Keratinocyte (primary cell): Measurements from ENCODE around the gene SHROOM3. TPM values are rescaled to one million over a fixed set of nuclear protein-coding genes. Genes with fewer than 3 reads are reported as not detected.

Experiments
- DNase-seq: peaks from one replicate; pipeline ENCODE4 v3.0.0-alpha.2; 2011; ENCODE audit warnings: low read depth, missing footprints, low spot score
- FAIRE-seq: peaks from 2 replicates; lab custom pipeline; 2011; peaks lifted over from hg19 to GRCh38; lab: Jason Lieb, UNC
- H2AFZ ChIP-seq: 2 replicates; pipeline ENCODE4 v1.6.0; 2012; ENCODE audit warnings: low read length, control low read depth, inconsistent platforms; ENCODE audit not compliant: control insufficient read depth
- H3K27ac ChIP-seq: 2 replicates; pipeline ENCODE4 v1.5.1; 2011; ENCODE audit warnings: low read length; ENCODE audit not compliant: control insufficient read depth, insufficient read depth
- H3K27me3 ChIP-seq: 3 replicates; pipeline ENCODE4 v1.6.0; 2011; ENCODE audit warnings: low read length; ENCODE audit not compliant: control insufficient read depth, insufficient read depth; ENCODE audit errors: extremely low read depth
- H3K36me3 ChIP-seq, 2 experiments: 2 replicates in 1 of 2; 3 replicates in 1 of 2; pipeline ENCODE4 v1.5.1; 2011; ENCODE audit warnings: low read length in 2 of 2, mild to moderate bottlenecking in 1 of 2; ENCODE audit not compliant: control insufficient read depth in 2 of 2, insufficient read depth in 2 of 2; ENCODE audit errors: extremely low read depth in 1 of 2
- H3K4me1 ChIP-seq: 3 replicates; pipeline ENCODE4 v1.5.1; 2011; ENCODE audit warnings: low read length; ENCODE audit not compliant: control insufficient read depth, insufficient read depth; ENCODE audit errors: extremely low read depth
- H3K4me2 ChIP-seq: 3 replicates; pipeline ENCODE4 v1.6.0; 2011; ENCODE audit warnings: low read depth, low read length; ENCODE audit not compliant: control insufficient read depth, insufficient read depth; ENCODE audit errors: extremely low read depth
- H3K4me3 ChIP-seq, 3 experiments: fragments of 200-600 bp in 1 of 3; sonication (generic) in 1 of 3; 2 replicates in 2 of 3; 3 replicates in 1 of 3; pipeline ENCODE4 v1.5.1; 2011 to 2016; ENCODE audit warnings: low read length in 3 of 3, mild to moderate bottlenecking in 3 of 3, control low read depth in 2 of 3, inconsistent platforms in 1 of 3, low read depth in 1 of 3, mixed read lengths in 1 of 3, mixed run types in 1 of 3, moderate library complexity in 1 of 3; ENCODE audit not compliant: control insufficient read depth in 2 of 3, insufficient read depth in 2 of 3; ENCODE audit errors: extremely low read depth in 1 of 3
- H3K79me2 ChIP-seq: 2 replicates; pipeline ENCODE4 v1.6.0; 2012; ENCODE audit warnings: low read length; ENCODE audit not compliant: control insufficient read depth, insufficient read depth
- H3K9ac ChIP-seq: 3 replicates; pipeline ENCODE4 v1.6.0; 2011; ENCODE audit warnings: low read length; ENCODE audit not compliant: control insufficient read depth, insufficient read depth; ENCODE audit errors: extremely low read depth
- H3K9me1 ChIP-seq: 3 replicates; pipeline ENCODE4 v1.6.0; 2011; ENCODE audit warnings: low read length; ENCODE audit not compliant: control insufficient read depth, insufficient read depth; ENCODE audit errors: extremely low read depth
- H3K9me3 ChIP-seq: 2 replicates; pipeline ENCODE4 v1.5.1; 2012; ENCODE audit warnings: low read depth, low read length; ENCODE audit not compliant: control insufficient read depth
- H4K20me1 ChIP-seq: 3 replicates; pipeline ENCODE4 v1.6.0; 2011; ENCODE audit warnings: low read length; ENCODE audit not compliant: control insufficient read depth, insufficient read depth; ENCODE audit errors: extremely low read depth
- CTCF ChIP-seq, 3 experiments: IDR thresholded peaks in 1 of 3; conservative IDR thresholded peaks in 1 of 3; optimal IDR thresholded peaks in 1 of 3; 2 replicates in 2 of 3; 3 replicates in 1 of 3; pipeline versions ENCODE3 to v1.5.1; 2011; ENCODE audit warnings: low read length in 3 of 3, mild to moderate bottlenecking in 3 of 3, moderate library complexity in 2 of 3, control low read depth in 1 of 3, inconsistent platforms in 1 of 3; ENCODE audit not compliant: insufficient read depth in 2 of 3; ENCODE audit errors: extremely low read depth in 1 of 3
- EZH2 ChIP-seq: IDR thresholded peaks from one replicate; pipeline ENCODE4 v1.6.1; 2012; ENCODE audit warnings: inconsistent platforms, mild to moderate bottlenecking, low read length, moderate library complexity
- dilution Hi-C: fragments of 300-500 bp; cut with MboI; formaldehyde crosslinking; loops from one replicate; pipeline ENCODE4 v1.7.0; 2020; ENCODE audit warnings: low sequenced_read_pairs; ENCODE audit not compliant: extremely low pct_ligation_motif_present
- polyA plus RNA-seq, 5 experiments: library from polyadenylated mRNA; depleted of rRNA in 3 of 5; stranded (reverse) in 3 of 5; stranded (forward) in 1 of 5; unstranded in 1 of 5; fragments of >200 nt; gene quantifications; 1 replicate in 1 of 5; 2 replicates in 3 of 5; 3 replicates in 1 of 5; pipeline versions ENCODE4 v1.2.1 to v1.2.3, GENCODE V29; 2011 to 2012; ENCODE audit warnings: missing spikeins in 2 of 5, low read depth in 1 of 5, low replicate concordance in 1 of 5

SHROOM3 gene
- polyA plus RNA-seq, 1 donor (not counting 4 experiments of a cell fraction or from before 2014, with no cell fraction given) = 4.9 TPM

- Histone ChIP-seq H3K4me2 (no peak overlapping the region), H3K36me3 (peaks cover 12 to 15% of the 10 kb centered on the region in 2 experiments), H3K9me3 (no peaks in the 10 kb centered on the region)
Observed at GRCh38 chr4:76758996-76759395, 324.0 kb downstream of the SHROOM3 start.

GRCh38 chr4:76760193-76760592 lies 325.2 kb downstream of the SHROOM3 start:
- Histone ChIP-seq H3K9me1 (no peaks in the 10 kb centered on the region), H3K4me2 (no peak overlapping the region), H3K27ac (no peak overlapping the region), H3K4me1 (no peaks in the 10 kb centered on the region), H3K9ac (no peak overlapping the region), H3K27me3 (no peaks in the 10 kb centered on the region), H3K79me2 (no peaks in the 10 kb centered on the region), H2AFZ (no peak overlapping the region), H3K4me3 (no peak overlapping the region), H4K20me1 (no peaks in the 10 kb centered on the region), H3K9me3 (no peaks in the 10 kb centered on the region), H3K36me3 (peaks cover 7 to 12% of the 10 kb centered on the region in 2 experiments)
- no peak for TF ChIP-seq EZH2
- TF ChIP-seq CTCF (optimal IDR thresholded peaks at IDR 0.05 in 1 of 3, IDR thresholded peaks at IDR 0.05 in 1 of 3, conservative IDR thresholded peaks at IDR 0.05 in 1 of 3; ENCODE audit: extremely low read depth in 1 of 3, insufficient read depth in 2 of 3, low read length in 3 of 3) = no peak
- FAIRE-seq = no peak
- dilution Hi-C loops = no loop called here
- DNase-seq = no peak

More at GRCh38 chr4:76758996-76759395, 324.0 kb downstream of the SHROOM3 start:
- no peaks in the 10 kb centered on the region for H3K27me3 ChIP-seq
- peaks cover 3% of the 10 kb centered on the region for H3K4me1 ChIP-seq
- no peak overlapping the region for H3K4me3 ChIP-seq
- H3K9ac ChIP-seq = no peak overlapping the region
- no peaks in the 10 kb centered on the region for H3K9me1 ChIP-seq
- no peak for DNase-seq
- FAIRE-seq = no peak
- TF ChIP-seq EZH2 (no peak), CTCF (optimal IDR thresholded peaks at IDR 0.05 in 1 of 3, IDR thresholded peaks at IDR 0.05 in 1 of 3, conservative IDR thresholded peaks at IDR 0.05 in 1 of 3; ENCODE audit: extremely low read depth in 1 of 3, insufficient read depth in 2 of 3, low read length in 3 of 3) (no peak)
- dilution Hi-C loops = no loop called here
- H3K79me2 ChIP-seq = no peaks in the 10 kb centered on the region
- no peak overlapping the region for H2AFZ ChIP-seq
- H3K27ac ChIP-seq = no peak overlapping the region
- H4K20me1 ChIP-seq = no peaks in the 10 kb centered on the region
